HL-60/S4 (cell line): ENCODE results near the gene CDC45.

Source experiments
- in situ Hi-C: fragments of 300-500 bp; cut with MboI; formaldehyde crosslinking; loops from 2 replicates; pipeline ENCODE4 v1.14.3; 2022; ENCODE audit warnings: low sequenced_read_pairs

CDC45 gene

DNA sequence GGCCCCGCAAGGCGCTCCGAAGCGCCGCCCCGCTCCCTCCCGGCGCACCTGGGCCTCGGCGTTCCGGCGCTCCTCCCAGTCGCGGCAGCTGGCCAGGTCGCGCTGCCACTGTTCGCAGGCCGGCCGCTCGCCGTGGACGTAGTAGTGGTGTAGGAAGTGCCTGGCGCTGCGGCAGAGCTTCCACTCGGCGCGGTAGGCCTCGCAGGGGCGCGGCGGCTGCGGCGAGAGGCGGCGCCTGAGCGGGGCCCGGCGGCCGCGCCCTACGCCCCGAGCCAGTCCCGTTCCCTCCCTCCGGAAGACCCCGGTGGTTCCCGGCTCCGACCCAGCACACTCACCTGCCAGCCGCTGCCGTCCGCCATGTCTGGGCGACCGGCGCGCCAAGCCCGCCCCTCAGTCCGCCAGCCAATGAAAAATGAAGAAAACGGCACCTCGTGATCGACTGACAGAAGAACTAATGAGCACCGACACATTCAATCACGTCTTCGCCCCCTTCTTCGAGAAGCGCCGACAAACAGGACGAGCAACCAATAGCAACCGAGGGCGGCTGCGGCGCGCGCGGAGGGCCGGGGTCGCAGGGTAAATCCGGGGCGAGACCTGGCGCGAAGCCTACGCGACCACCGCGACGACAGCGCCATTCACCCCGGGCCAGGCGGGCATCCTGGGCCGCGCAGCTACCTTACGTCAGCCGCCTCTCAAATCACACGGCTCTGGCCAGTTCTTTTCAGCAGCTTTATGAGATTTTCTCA lies 32.2 kb upstream of the CDC45 start, which contains the start of gene C22orf39:
Gene C22orf39, minus strand, starts transcription at position 382 of the 746 bp plus-strand sequence. Its CDS starts 23 bp downstream, at position 359.
- in situ Hi-C loops: no loop called here

DNA sequence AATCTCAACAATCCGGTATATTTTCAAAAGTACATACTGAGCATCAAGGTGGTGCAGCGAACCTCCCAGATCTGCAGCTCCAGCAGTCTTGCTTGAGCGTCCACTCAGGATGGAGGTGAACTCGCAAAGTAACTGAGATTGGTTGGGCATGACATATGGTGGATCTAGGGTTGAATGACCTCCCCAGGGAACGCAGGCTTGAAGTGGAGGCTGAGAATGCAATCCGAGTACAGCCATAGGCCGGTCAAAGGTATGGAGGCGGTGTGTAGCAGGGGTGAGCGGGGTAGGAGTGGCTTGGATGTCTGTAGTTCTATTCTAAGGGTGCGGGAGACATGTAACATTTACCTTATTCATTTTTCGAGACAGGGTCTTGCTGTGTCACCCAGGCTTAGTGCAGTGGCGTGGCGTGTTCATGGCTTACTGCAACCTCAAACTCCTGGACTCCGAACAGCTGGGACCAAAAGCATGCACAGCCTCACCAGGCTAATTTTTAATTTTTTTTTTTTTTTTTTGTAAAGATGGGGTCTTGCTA lies 31.6 kb upstream of the CDC45 start:
- in situ Hi-C loops: no loop called here

DNA sequence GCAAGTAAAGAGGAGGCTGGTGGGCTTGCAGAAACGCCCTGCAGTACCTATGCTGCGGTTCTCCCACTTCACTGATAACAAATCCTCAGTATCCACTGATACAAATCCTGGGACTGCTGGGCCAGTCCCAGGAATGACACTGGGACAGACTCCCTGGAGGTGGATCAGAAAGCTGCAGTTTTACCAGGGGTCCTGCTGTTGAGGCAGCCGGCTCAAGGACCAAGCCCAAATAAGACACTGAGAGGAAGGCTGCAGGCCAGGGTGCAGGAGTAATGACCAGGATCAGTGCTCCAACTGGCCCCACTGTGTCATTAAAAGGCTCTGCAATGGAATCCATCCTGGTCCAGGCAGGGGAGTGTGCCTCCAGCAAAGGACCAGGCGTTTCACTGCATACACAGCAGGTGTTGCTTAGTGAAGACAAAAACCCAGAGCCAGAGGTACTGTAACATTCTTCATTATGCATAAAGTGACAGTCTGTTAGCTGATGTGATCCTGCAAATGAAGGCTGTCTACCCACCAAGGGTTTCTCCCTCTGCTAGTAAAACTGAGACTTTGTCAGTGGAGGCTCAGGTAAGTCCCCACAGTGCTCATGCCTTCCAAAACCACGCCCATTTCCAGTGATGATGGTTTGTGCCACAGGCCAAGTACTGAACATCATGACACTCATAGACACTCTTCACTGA lies 30.8 kb upstream of the CDC45 start:
- in situ Hi-C loops: no loop called here

DNA sequence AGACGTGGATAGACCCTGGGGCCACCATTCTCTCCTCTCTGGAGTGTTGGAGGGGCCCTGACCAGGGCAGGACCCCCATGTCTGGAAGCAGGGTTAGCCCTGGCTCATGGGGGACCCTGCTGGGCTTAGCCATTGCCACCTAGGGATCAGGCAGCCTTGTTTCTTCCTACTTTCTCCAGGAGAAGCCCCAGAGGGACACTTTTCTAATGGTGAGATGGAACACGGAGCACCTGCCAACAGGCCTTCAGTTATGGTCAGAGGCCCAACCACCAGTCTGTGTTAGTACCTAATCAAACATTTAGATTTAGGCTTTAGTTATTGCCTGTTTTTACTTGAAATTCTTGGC lies 30.3 kb upstream of the CDC45 start:
- in situ Hi-C loops: no loop called here

DNA sequence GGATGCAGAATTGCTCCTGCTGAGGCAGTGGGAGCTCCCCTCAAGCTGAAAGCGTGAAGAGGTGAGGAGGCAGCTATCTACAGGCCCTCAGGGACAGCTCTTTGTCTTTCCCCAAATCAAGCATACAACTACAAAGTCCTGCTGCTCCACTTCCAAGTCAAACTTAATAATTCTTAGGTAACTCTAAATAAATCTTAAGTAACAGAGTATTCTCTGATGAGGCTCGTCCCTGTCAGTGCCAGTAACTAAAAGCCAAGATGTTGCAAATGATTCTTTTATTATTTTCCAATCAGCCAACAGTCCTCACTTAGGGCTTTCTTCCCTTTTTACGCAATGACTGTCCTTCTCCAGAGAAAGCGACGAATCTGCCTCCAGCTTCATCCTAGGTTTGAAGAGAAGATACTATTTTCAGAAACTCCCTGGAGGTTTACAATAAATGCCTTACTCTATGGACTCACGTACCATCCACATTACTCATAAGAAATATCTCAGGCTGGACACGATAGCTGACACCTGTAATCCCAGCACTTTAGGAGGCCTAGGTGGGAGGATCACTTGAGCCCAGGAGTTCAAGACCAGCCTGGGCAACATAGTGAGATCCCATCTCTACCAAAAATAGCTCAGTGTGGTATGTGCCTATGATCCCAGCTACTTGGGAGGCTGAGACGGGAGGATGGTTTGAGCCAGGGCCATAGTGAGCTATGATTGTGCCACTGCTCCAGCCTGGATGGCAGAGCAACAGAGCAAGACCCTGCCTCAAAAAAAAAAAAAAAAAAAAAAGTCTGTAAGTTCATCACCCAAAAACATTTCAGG lies 29.2 kb upstream of the CDC45 start:
- in situ Hi-C loops: loop anchor here (25.0 kb wide), 1 partner anchor 488 kb away; no protein-coding TSS in a partner anchor

DNA sequence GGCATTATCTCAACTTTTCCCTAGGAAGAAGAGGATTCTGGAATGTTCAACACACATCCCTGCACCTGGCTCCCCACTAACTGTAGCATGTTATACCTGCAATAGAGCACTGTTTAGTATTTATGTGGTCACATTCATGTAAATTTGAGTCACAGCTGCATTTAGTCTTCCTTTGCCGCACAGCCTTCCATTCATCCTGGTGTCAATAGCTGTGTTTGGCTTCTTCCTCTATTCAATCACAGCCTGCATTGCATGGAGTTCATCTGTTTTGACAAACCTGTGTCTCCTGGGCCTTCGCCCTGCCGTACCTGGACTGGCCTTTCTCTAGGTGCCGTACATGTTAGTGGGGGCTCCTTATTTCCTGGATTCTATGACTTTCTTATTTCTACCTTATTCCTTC lies 28.1 kb upstream of the CDC45 start:
- in situ Hi-C loops: loop anchor here (25.0 kb wide), 1 partner anchor 489 kb away; no protein-coding TSS in a partner anchor

DNA sequence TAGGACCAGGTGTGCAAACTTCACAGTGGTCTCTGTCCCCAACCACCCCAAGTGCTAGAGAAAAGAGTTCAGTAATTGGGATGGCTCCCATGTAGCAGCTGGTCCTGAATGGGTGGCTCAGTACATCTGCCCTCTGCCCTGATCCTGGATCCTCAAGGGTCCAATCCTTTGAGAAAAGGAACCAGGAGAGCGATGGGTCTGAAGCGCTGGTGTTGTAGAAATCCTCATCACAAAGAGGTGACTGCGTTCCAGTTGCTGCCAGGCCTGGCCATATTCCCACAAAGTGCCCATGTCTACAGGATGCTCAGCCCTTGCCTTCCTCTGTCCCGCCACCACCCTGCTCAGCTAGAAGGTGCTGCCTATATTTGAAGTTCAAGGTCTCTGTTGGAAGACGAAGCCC lies 26.0 kb upstream of the CDC45 start:
- in situ Hi-C loops: loop anchor here (25.0 kb wide), 1 partner anchor 491 kb away; no protein-coding TSS in a partner anchor

DNA sequence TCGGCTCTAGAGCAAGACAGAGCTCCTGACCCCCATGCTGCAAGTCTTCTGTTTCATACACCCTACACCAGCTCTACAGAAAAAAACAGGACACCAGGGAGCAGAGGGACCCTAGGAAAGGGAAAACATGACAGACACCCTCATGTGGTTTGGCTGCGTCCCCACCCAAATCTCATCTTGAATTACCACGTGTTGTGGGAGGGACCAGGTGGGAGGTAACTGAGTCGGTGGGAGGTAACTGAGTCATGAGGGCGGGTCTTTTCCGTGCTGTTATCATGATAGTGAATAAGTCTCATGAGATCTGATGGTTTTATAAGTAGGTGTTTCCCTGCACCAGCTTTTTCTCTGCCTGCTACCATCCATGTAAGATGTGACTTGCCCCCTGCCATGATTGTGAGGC lies 25.6 kb upstream of the CDC45 start:
- in situ Hi-C loops: loop anchor here (25.0 kb wide), 1 partner anchor 492 kb away; no protein-coding TSS in a partner anchor

DNA sequence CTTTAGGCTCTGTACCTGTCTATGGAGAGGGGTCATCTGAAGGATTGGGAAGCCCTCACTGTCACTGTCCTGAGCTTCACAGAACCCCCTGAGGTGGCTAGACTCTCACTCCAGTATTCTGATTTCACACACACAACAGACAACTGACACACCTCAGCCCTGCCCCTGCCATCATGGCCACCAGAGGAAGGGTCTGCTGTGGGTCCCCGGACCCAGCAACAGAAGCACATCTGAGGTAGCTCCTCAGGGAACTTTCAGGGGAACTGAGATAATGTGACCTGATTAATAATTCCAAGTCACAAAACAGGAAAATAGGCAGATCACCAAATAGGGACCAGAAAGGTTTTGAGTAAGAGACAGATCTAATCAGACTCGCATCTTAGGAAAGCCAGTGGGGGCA lies 24.7 kb upstream of the CDC45 start:
- in situ Hi-C loops: loop anchor here (25.0 kb wide), 1 partner anchor 493 kb away; no protein-coding TSS in a partner anchor

DNA sequence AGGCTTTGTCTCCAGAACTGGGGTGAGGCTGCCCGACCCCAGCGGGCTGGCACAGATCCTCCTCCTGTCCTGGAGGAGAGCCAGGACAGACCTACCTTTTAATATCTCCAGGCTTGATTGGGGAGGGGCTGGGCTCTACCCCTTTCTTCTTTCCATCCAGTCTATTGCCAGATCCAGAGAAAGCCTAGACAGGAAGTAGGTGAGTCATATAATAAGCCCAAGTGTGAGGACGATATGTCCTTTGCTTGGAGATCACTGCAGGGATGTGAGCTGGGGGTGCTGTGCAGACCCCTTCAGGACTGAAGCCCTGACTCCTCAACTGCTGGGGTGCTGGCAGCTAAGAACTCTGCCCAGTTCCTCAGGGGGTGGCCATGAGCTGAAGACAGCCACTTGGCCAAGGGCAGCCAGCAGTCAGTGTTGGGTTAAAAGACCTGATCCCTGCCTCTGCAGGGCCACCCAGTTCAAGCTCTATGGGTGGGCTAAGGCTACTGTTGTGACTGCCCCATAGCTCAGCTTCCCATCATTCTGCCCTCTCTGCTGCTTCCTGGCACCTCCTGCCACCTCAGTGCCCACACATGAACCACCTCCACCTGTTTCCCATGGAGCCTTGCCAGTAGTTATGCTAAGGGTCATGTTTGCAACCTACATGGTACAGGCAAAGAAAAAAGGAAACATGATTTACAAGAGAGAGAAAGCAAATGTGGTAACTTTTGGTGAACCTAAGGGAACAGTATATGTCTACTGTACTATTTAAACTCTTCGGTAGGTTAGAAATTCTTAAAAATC lies 23.9 kb upstream of the CDC45 start:
- in situ Hi-C loops: loop anchor here (25.0 kb wide), 1 partner anchor 493 kb away; no protein-coding TSS in a partner anchor

DNA sequence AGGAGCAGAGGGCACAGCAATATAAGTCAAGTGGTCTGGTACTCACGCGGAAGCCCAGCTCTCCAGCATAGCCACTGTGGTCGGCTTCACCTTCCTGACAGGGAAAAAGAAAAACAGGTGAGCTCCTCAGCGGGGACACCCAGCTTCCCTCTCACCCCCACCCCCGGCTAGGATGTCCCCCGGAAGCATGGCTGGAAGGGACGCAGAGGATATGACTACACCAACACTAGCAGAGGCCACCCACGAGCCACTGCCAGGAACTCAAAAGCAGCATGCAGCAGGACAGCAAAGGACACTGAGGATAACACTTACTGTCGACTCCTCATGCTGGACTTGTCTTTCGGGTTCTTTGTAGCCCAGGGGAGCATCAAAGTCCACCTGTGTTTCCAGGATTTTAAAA lies 23.2 kb upstream of the CDC45 start:
- in situ Hi-C loops: loop anchor here (25.0 kb wide), 1 partner anchor 494 kb away; no protein-coding TSS in a partner anchor

DNA sequence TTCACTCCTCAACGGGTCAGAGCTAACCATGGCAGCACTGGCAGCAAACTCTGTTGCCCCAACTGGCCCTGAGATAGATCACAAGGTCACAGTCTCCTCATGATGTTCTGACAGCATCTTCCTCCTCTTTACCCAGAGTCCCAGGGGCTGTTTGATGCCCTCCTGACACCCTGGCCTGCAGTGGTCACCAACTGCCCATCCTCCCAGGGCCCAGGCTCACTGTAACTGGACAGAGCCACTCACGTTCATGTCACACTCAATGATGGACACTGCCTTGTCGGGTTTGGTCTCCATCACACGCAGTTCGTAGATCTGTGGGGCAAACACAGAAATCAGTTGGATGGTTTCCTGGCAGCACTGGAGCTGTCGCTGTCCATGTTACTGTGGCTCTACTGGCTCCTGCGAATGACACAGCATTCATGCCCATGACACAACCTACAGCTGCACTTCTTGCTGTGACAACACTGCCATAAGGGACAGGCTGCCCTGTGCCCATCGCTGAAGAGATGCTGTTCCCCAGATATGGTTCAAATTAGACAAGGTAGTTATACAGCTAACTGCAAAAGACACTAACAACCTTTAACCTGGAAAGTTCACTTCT lies 21.8 kb upstream of the CDC45 start:
- in situ Hi-C loops: loop anchor here (25.0 kb wide), 1 partner anchor 496 kb away; no protein-coding TSS in a partner anchor

DNA sequence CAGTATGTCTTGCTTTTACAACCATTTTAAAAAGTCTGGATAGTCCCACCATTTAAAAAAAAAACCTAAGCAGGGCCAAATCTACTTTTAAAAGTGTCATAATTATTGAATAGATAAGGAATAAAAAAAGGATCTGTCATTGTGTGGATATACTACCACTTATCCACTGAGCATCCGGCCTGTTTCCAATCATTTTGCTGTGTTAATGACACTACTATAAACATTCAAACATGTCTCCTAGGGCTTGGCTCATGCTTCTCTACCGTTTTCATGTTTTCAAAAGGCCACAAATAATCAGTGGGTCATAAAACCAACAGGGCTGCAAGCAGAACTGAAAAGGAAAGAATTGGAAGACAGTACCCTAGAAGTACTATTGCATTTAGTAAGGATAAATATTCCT lies 19.7 kb upstream of the CDC45 start:
- in situ Hi-C loops: loop anchor here (25.0 kb wide), 1 partner anchor 498 kb away; no protein-coding TSS in a partner anchor

DNA sequence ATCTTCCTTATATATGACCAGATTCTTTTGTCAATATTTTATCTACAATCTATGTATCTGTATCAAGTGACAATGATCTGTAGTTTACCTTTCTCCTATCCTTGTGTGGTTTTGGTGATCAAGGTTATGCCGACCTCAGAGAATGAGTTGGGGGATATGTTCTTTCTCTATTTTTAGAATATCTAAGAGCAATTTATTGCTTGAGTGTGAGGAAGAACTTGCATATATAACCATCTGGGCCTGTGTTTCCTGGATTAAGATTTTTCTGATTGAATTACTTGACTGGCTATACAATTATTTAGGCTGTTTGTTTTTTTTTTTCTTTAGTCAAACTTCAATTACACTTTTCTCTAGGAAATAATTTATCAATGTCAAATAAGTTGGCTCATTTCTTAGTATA lies 18.2 kb upstream of the CDC45 start:
- in situ Hi-C loops: loop anchor here (25.0 kb wide), 1 partner anchor 499 kb away; no protein-coding TSS in a partner anchor

DNA sequence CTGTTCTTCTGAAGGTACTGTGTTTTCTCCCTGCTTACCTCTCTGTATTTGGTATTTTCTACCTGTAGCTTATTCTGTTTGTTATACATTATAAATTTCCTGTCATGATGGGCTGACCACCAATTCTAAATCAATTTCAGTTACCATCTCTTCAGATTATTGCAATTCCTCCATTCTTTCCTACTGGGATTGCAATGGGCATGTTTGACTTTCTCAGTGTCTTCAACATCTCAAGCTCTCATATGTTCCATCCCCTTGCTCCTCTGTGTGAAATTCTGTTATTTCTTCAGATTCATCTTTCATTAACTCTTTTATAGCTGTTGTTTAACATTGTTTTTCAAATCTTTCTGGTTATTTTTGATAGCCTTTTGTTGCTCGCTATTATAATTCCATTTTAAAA lies 16.7 kb upstream of the CDC45 start:
- in situ Hi-C loops: loop anchor here (25.0 kb wide), 1 partner anchor 501 kb away; no protein-coding TSS in a partner anchor

DNA sequence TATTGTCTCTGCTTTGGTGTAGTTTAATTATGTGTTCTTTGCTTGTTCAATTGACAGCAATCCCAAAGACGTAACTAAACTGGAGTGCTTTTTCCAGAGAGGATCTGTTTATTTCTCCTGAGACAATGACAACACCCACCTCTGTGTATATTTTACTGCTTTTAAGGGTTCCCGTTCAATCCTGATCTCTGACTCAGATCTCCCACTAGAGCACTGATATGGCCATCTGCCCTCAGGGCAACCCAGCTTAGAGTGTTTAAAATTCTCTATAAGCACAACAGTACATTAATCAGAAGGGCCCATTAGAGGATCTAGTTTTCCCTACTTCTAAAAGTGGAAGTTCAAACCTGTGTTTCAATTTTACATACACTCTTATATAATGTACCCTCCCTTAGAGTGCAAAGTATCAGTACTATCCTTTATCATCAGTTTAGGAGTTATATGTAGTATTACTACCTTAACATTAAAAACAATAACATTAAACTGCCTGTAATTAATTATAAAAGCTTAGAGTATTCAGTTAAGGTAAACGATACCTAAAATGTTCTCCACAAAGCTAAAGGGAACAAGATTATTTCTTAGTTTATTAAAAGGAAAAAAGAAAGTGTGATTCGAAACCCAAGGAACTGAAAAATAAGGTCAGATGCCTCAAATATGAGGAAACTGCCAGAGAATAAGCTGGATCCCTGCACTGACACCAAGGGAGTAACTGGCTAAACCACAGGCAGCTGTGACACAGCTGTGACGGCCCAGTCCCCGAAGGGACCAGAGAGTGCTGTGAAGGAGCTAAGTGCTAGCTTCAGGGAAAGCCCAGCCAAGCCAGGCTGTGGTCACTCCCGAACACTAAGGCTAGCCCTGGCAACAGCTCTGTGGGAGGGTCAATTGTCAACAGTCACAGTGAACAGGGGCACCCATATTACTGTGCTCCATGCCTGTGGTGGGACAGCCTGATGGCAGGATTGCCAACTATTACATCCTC lies 15.9 kb upstream of the CDC45 start:
- in situ Hi-C loops: loop anchor here (25.0 kb wide), 1 partner anchor 501 kb away; no protein-coding TSS in a partner anchor

DNA sequence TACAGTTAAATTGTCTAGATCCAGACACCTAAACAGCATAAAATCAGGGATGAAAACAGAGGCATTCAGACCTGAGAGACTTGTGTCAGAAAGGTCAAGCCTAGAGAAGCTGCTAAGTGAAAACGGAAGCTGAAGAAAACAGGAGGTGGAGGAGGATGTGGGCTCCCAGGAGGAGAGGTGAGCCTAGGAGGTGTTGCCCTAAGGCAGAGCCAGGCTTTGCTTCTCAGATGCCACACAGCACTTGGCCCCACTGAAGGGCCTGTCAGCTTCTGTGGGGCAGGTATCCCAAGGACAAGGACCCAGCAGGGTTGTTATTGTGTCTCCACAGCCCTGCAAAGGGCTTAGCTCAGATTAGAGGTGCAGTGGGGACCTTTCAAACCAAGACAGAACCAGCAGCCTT lies 15.2 kb upstream of the CDC45 start:
- in situ Hi-C loops: loop anchor here (25.0 kb wide), 1 partner anchor 502 kb away; no protein-coding TSS in a partner anchor

DNA sequence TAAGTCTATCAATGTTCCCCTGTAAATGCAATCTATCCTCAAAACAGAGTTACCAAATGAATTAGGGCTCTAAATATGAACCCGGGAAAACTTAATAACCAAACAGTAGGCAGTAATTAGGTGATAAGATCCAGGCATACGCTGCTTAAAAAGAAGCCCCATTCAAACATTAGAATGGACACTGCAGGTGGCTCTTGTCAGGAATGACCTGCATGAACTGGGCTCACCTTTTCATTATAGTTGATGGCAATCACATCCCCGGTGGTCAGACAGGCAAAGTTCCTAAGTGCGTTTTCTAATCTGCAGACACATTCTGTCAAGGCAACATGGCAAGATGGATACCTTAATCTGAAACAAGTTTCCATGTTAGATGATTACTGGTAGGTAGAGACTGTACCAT lies 14.7 kb upstream of the CDC45 start:
- in situ Hi-C loops: loop anchor here (25.0 kb wide), 1 partner anchor 503 kb away; no protein-coding TSS in a partner anchor
